GM13977 (cell line): ENCODE results near the gene RREB1.

Experiments
- DNase-seq: peaks from one replicate; pipeline ENCODE4 v3.0.0; 2012; ENCODE audit warnings: low spot score
- in situ Hi-C: fragments of 300-500 bp; cut with MboI; formaldehyde crosslinking; loops from one replicate; pipeline ENCODE4 v1.12.0; 2022; ENCODE audit warnings: low sequenced_read_pairs, low pct_unique_long_range_greater_than_20kb, mixed read lengths, inconsistent platforms; ENCODE audit not compliant: unreplicated experiment
- TF ChIP-seq, protein P1 (sequence below): IDR thresholded peaks from 2 replicates; pipeline ENCODE4 v1.5.1; 2012; ENCODE audit warnings: mild to moderate bottlenecking, control low read depth; ENCODE audit not compliant: insufficient read depth; ENCODE audit errors: extremely low read depth, missing control alignments

RREB1 gene

DNA sequence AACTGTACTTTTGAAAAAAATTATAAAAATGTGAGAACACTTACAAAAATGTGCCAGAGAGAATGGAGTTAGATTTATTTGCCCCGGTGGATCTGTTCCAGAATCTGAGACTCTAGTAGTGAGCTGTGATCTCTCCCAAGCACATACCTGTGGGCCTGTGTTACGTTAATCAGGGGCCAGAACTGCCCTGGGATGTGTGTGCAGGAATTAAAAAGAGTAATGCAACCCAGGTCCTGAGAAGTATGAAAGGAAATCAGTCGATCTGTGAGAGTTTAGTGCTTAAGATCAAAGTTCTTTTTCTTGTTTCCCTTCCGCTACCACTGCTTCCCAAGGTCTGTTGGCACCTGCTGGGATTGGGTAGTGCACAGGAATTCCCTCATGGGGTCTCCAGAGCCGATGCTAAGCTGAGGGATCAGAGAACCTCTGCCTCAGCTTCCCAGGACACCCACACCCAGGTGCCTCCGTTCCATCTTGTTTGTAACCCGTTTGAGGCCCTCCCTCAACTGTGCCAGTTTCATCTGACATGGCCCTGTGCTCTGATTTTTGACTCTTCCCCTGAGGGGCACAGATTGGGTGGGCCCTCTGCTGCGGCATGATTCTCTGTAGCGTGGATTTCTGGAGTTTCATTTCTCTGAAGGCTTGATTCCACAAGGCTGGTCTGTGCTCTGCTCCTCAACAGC is 87.7 kb downstream of the RREB1 start:
- no peak for DNase-seq
- in situ Hi-C loops: no loop called here
- TF ChIP-seq, protein P1, sequence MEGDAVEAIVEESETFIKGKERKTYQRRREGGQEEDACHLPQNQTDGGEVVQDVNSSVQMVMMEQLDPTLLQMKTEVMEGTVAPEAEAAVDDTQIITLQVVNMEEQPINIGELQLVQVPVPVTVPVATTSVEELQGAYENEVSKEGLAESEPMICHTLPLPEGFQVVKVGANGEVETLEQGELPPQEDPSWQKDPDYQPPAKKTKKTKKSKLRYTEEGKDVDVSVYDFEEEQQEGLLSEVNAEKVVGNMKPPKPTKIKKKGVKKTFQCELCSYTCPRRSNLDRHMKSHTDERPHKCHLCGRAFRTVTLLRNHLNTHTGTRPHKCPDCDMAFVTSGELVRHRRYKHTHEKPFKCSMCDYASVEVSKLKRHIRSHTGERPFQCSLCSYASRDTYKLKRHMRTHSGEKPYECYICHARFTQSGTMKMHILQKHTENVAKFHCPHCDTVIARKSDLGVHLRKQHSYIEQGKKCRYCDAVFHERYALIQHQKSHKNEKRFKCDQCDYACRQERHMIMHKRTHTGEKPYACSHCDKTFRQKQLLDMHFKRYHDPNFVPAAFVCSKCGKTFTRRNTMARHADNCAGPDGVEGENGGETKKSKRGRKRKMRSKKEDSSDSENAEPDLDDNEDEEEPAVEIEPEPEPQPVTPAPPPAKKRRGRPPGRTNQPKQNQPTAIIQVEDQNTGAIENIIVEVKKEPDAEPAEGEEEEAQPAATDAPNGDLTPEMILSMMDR: no peak

DNA sequence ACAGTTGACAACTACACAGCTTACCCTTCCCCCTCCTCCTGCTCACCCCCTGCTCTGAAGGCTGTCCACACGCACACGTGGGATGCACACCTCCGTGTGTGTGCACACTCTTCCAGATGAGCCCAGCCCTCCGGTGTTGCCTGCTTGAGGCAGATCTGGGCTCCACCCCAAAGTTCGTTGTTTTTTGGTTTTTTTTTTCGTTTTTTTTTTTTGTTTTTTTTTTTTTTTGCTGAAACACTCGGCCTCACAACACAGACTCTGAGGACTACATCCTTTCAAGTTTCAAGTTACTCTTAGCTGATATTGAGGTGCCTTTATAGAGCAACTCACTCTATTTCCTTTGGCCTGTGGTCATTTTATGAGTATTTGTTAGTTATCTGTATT is 88.2 kb downstream of the RREB1 start:
- in situ Hi-C loops: no loop called here
- TF ChIP-seq, protein P1: no peak
- no peak for DNase-seq

DNA sequence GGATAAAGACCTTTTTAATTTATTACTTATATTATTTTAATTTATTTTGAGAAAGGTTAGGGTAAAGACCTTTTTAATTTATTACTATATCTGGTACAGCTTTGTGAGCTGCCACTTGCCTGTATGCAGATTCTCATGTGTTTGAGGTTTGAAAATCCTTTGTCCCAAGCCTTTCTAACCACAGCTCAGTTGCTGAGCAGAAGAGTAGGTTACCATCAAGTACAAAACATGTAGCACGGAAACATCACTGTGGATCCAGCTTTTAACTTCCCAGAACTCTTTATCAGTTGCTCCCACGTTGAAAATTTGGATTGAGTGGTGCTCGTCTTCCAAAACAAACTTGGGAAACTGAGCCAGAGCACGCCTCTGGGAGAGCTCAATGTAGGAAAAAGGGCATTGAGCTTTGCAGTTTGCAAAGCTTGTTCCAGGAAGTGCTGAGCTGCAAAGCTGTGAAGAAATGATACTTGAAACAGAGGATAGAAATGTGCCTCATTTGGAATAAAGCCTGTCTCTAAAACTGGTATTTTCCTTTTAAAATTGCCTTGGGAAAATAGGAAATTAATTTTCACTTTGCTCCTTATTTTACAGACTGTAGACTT is 89.0 kb downstream of the RREB1 start:
- no peak for DNase-seq
- in situ Hi-C loops: no loop called here
- TF ChIP-seq, protein P1: no peak

DNA sequence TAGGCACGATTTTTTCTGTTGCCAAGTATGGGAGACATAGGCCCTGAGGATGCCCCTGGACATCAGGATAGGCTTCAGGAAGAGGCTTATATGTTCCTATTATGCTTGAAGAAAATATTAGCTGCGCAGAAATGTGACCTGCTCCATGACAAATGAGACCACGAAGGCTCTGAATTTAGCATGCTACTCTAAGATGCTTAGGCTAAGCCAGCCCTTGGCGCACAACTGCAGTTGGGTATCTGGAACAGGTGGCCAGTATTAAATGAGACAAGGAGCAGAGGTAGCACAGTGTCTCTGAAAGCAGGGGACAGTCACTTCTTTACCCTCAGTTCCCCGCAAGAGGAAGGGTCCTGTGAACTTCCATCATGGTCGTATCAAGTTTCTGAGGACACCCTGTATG is 90.0 kb downstream of the RREB1 start:
- in situ Hi-C loops: no loop called here
- DNase-seq: no peak
- TF ChIP-seq, protein P1: no peak

DNA sequence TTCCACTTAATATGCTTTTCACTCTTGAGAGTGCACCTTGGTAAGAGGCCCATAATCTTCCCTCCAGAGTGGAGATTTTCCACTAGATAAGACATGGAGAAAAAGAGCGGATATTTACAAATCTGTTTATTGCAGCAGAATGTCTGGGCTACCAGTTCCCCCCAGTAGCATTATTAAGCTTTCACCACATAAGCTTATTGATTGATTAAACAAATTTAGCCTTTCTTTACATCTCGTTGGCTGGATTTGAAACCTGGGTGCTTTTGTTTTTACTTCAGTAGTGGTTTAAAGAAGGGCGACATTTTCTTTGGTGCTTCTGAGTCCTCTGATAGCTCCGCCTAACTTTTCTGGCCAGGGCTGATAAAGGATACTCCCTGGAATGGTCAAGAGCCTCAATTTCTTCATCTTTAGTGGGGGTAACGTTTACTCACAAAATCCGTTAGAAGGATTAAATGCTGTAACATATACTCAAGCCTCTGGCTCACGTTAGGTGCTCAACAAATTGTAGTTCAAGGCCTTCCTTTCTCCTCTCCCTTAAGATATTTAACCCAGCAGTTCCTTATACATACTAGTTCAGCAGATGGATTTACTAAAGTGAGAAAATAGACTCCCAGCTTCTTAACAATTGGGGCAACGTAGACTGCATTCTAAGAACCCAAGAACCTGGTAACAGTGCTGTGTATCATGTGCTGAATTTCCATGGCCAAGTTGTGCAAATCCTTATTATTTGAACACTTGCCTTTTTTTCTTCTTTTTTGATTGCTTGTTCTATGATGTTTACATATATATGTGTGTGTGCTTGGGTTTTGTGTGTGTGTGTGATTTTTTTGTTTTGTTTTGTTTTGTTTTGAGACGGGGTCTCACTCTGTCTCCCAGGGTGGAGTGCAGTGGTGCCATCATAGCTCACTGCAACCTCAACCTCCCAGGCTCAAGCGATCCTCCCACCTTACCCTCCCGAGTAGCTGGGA is 91.4 kb downstream of the RREB1 start:
- in situ Hi-C loops: no loop called here
- TF ChIP-seq, protein P1: no peak
- no peak for DNase-seq

DNA sequence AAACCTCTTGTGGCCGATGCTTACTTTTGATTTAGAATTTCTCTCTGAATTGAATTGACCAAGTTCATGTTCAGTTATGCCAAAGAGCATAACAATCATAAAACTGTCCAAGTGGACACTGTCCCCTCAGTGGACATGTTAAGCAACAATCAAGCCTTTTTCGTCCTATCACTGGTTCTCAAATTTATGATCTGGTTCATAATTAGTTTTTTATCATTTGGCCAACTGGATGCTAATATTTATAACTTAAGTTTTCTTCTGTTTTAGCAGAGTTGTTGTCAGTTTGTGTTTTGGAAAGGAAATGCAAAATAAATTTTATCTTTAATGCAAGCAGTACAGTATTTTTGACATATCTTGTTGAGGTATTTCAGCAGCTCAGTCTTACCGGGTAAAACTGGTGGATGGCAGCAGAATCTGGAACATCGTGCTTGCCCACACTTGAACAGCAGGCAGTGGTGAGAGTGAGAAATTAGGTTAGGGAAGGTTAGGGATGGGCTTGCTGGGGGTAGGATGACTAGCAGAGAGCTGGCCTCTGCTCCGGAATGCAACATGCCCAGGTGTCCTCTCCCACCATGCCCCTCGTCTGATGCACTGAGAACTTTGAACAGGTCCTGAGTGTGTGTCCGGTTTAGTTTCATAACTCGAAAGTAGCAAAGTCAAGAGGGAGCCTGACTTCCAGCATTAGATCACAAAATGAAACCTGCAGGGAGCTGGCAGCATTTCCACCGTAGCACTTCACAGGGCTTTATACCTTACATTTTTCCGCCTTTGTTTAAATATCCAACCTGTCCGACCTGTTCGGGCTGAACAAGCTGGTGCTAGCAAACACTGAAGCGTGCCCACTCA is 93.1 kb downstream of the RREB1 start:
- in situ Hi-C loops: no loop called here
- no peak for DNase-seq
- TF ChIP-seq, protein P1: no peak
